GM23338 (cell line): ENCODE measurements around the gene C2CD4B.

Experiments
- EZH2 ChIP-seq: fragments of 200-600 bp; sonication (generic); IDR thresholded peaks from one replicate; pipeline ENCODE4 v1.8.0; 2017; ENCODE audit warnings: antibody characterized with exemption, mild to moderate bottlenecking, low read depth; ENCODE audit not compliant: unreplicated experiment
- EZH2phosphoT487 ChIP-seq: fragments of 200-600 bp; sonication (generic); IDR thresholded peaks from one replicate; pipeline ENCODE4 v1.8.1; 2018; ENCODE audit warnings: antibody characterized with exemption; ENCODE audit not compliant: unreplicated experiment
- POLR2AphosphoS5 ChIP-seq: IDR thresholded peaks from 2 replicates; pipeline ENCODE4 v1.6.1; 2016; ENCODE audit warnings: antibody characterized with exemption, low read depth
- TF ChIP-seq, protein P1 (sequence below), 2 experiments: fragments of 200-600 bp in 1 of 2; sonication (generic) in 1 of 2; conservative IDR thresholded peaks; 2 replicates each; pipeline versions ENCODE4 v1.5.1 to v1.6.1; 2016 to 2017; ENCODE audit warnings: antibody characterized with exemption in 2 of 2, low read depth in 2 of 2, mild to moderate bottlenecking in 2 of 2, moderate library complexity in 1 of 2
- TF ChIP-seq, protein P2 (sequence below): IDR thresholded peaks from one replicate; pipeline ENCODE4 v1.6.1; 2018; ENCODE audit warnings: antibody characterized with exemption; ENCODE audit not compliant: unreplicated experiment

DNA sequence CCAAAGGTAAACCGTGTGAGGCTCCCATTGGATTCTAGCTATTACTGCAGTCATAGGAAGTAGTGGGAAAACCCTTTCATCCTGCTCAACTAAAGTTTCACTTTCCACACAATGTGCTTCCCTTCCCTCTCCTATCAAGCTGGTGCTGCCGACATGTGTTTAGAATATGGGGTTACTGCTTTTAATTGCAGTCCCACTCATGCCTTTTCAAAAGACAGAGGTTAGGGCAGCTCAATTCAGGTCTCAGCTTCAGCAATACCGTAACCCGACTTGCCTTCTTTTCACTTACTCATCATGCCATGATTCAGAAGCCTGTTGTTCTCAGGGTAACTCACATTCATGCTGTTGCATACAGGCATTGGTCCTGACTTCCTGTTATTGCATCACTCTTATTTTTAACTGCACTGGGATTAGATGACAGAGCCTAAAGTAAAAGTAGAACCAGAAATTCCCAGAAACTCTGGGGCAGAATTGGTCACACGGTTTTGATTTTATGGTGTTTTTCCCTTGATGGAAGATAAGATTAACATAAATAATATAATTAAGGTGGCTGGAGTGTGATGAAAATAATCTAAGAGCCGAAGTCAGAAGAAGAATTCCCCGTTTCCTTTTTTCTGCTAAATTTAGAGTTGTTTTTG, 45.7 kb downstream of the C2CD4B start:
- TF ChIP-seq, protein P1, sequence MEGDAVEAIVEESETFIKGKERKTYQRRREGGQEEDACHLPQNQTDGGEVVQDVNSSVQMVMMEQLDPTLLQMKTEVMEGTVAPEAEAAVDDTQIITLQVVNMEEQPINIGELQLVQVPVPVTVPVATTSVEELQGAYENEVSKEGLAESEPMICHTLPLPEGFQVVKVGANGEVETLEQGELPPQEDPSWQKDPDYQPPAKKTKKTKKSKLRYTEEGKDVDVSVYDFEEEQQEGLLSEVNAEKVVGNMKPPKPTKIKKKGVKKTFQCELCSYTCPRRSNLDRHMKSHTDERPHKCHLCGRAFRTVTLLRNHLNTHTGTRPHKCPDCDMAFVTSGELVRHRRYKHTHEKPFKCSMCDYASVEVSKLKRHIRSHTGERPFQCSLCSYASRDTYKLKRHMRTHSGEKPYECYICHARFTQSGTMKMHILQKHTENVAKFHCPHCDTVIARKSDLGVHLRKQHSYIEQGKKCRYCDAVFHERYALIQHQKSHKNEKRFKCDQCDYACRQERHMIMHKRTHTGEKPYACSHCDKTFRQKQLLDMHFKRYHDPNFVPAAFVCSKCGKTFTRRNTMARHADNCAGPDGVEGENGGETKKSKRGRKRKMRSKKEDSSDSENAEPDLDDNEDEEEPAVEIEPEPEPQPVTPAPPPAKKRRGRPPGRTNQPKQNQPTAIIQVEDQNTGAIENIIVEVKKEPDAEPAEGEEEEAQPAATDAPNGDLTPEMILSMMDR (conservative IDR thresholded peaks at IDR 0.05; ENCODE audit: low read depth in 2 of 2), result no peak
- no peak for TF ChIP-seq EZH2phosphoT487
- TF ChIP-seq EZH2, result no peak
- TF ChIP-seq, protein P2, sequence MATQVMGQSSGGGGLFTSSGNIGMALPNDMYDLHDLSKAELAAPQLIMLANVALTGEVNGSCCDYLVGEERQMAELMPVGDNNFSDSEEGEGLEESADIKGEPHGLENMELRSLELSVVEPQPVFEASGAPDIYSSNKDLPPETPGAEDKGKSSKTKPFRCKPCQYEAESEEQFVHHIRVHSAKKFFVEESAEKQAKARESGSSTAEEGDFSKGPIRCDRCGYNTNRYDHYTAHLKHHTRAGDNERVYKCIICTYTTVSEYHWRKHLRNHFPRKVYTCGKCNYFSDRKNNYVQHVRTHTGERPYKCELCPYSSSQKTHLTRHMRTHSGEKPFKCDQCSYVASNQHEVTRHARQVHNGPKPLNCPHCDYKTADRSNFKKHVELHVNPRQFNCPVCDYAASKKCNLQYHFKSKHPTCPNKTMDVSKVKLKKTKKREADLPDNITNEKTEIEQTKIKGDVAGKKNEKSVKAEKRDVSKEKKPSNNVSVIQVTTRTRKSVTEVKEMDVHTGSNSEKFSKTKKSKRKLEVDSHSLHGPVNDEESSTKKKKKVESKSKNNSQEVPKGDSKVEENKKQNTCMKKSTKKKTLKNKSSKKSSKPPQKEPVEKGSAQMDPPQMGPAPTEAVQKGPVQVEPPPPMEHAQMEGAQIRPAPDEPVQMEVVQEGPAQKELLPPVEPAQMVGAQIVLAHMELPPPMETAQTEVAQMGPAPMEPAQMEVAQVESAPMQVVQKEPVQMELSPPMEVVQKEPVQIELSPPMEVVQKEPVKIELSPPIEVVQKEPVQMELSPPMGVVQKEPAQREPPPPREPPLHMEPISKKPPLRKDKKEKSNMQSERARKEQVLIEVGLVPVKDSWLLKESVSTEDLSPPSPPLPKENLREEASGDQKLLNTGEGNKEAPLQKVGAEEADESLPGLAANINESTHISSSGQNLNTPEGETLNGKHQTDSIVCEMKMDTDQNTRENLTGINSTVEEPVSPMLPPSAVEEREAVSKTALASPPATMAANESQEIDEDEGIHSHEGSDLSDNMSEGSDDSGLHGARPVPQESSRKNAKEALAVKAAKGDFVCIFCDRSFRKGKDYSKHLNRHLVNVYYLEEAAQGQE, result no peak
- no peak for TF ChIP-seq POLR2AphosphoS5
